22Rv1 (cell line): ENCODE results near the gene CRB1.

Experiments used
- ZFX ChIP-seq: fragments of 450-650 bp; IDR thresholded peaks from 2 replicates; pipeline ENCODE4 v1.6.1; 2017; ENCODE audit warnings: antibody characterized with exemption, borderline replicate concordance
- TF ChIP-seq, protein P1 (sequence below): fragments of 450-650 bp; IDR thresholded peaks from 2 replicates; pipeline ENCODE4 v1.5.1; 2017; ENCODE audit warnings: mild to moderate bottlenecking

DNA sequence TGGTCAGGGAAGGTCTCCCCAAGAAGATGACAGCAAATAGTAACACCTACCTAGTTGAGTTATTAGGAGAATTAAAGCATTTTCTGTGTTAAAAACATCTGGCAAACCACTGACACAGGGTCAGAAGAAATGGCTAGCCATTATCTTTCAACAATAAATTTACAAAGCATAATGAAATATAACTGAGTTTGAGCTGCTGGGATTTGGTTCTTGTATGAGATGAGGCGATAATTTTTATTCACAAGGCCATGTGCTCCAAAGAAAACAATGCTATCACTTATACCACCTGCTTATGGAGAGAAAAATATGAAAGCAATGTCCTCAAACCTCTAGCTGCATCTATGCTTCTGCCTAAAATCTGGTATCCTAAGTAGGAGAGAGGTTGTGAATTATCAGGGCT lies 202.3 kb downstream of the CRB1 start:
- TF ChIP-seq, protein P1, sequence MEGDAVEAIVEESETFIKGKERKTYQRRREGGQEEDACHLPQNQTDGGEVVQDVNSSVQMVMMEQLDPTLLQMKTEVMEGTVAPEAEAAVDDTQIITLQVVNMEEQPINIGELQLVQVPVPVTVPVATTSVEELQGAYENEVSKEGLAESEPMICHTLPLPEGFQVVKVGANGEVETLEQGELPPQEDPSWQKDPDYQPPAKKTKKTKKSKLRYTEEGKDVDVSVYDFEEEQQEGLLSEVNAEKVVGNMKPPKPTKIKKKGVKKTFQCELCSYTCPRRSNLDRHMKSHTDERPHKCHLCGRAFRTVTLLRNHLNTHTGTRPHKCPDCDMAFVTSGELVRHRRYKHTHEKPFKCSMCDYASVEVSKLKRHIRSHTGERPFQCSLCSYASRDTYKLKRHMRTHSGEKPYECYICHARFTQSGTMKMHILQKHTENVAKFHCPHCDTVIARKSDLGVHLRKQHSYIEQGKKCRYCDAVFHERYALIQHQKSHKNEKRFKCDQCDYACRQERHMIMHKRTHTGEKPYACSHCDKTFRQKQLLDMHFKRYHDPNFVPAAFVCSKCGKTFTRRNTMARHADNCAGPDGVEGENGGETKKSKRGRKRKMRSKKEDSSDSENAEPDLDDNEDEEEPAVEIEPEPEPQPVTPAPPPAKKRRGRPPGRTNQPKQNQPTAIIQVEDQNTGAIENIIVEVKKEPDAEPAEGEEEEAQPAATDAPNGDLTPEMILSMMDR: no peak
- no peak for TF ChIP-seq ZFX
